ENCODE results near the gene LIMK1. TPM values are rescaled to one million over a fixed set of nuclear protein-coding genes. Genes with fewer than 3 reads are reported as not detected.

The LIMK1 gene
- total and polyA plus RNA-seq, 2 of the 4 experiments (the other 2 are of a cell fraction), result 25.8 to 48.0 TPM

DNA sequence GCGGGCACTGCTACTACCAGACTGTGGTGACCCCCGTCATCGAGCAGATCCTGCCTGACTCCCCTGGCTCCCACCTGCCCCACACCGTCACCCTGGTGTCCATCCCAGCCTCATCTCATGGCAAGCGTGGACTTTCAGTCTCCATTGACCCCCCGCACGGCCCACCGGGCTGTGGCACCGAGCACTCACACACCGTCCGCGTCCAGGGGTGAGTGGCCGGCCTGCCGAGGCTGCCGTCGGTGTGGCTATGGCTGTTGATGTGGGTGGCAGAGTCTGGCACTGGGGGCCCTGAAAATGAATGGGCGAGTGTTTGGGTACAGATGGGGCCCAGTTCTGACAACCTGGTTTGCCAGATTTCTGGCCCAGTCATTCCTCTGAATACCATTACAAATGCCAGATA lies 15.4 kb downstream of the LIMK1 start:
- intact Hi-C loops (cut with micrococcal nuclease), result no loop called here
- Histone ChIP-seq H3K27me3 (ENCODE audit: control insufficient read depth, insufficient read depth, low read length) (no peaks in the 10 kb centered on the region), H3K4me1 (ENCODE audit: control insufficient read depth, insufficient read depth, low read length) (peaks cover 8% of the 10 kb centered on the region), H2BK15ac (ENCODE audit: low read depth, low read length) (peak overlapping the region; percentile 62; the same call in 2 of the 3 replicates), H3K9ac (ENCODE audit: low read depth, low read length) (no peak overlapping the region), H3K9me1 (ENCODE audit: insufficient read depth, low read length) (peaks cover 3% of the 10 kb centered on the region; the same call in 1 of the 2 replicates), H3K56ac (ENCODE audit: extremely low read depth, insufficient read depth, low read length) (no peak overlapping the region), H3K4me2 (ENCODE audit: low read depth, low read length) (no peak overlapping the region), H3K36me3 (ENCODE audit: control insufficient read depth, insufficient read depth, low read length) (peaks cover 34% of the 10 kb centered on the region), H2BK20ac (ENCODE audit: low read depth, low read length) (peak overlapping the region; percentile 60; the same call in 1 of the 2 replicates), H2AFZ (replicated peaks; ENCODE audit: low read length, poor library complexity) (peak overlapping the region; percentile 23), H3K4me3 (ENCODE audit: insufficient read depth, low read depth, low read length) (no peak overlapping the region), H4K91ac (ENCODE audit: insufficient read depth, low read depth, low read length) (peak overlapping the region; percentile 36; the same call in 1 of the 2 replicates), H3K14ac (replicated peaks; ENCODE audit: low read depth, low read length) (0 out of 2 replicates have a peak overlapping the region, but pooled peaks have one; percentile 71), H2BK5ac (ENCODE audit: low read depth, low read length, poor library complexity, severe bottlenecking) (peak overlapping the region; percentile 65), H4K8ac (ENCODE audit: low read depth in 2 of 2, low read length in 2 of 2) (peak overlapping the region in 1 of 2 experiments; percentile 46; a peak in 2 of 4 replicates), H3K18ac (ENCODE audit: low read depth, low read length) (no peak overlapping the region), H2AK9ac (replicated peaks; ENCODE audit: low read depth, low read length, poor library complexity) (peak overlapping the region; percentile 72), H2BK120ac (ENCODE audit: low read depth, low read length) (peak overlapping the region; percentile 71), H3K23ac (ENCODE audit: low read depth, low read length) (no peak overlapping the region), H2AK5ac (ENCODE audit: low read depth, low read length) (peak overlapping the region; percentile 81; the same call in 1 of the 2 replicates), H4K5ac (ENCODE audit: low read depth, low read length) (0 out of 2 replicates have a peak overlapping the region, but pooled peaks have one; percentile 16), H3K4ac (ENCODE audit: low read depth, low read length) (peak overlapping the region; percentile 88), H3K27ac (ENCODE audit: insufficient read depth, low read length) (peak overlapping the region; percentile 72; the same call in 1 of the 2 replicates), H4K20me1 (ENCODE audit: insufficient read depth, low read length) (peaks cover 3% of the 10 kb centered on the region; the same call in 1 of the 2 replicates), H3K79me1 (ENCODE audit: low read depth in 1 of 2, low read length in 2 of 2) (peaks cover 18 to 66% of the 10 kb centered on the region in 2 experiments), H3K9me3 (ENCODE audit: control insufficient read depth, insufficient read depth, low read length) (peaks cover 9% of the 10 kb centered on the region)
- no TSS peak for BruUV-seq (replicated peaks)
- WGBS, 2 experiments (ENCODE audit: extremely low coverage in 2 of 2, insufficient read length in 1 of 2), result no CpG with 5 or more reads among the region's 17 CpGs
- dilution Hi-C loops (cut with HindIII; ENCODE audit: low sequenced_read_pairs, unreplicated experiment), result no loop called here
- POLR2A ChIA-PET (ENCODE audit: unreplicated experiment), result interaction anchor here (0.6 to 1.1 kb wide), 2 partner anchors 75 to 151 kb away, joined by 3 to 4 read pairs; partner anchors contain the start of gene EIF4H
- no peak for TF ChIP-seq POLR2A (IDR thresholded peaks at IDR 0.05; ENCODE audit: low read depth, low read length)
- TF ChIP-seq RAD21 (IDR thresholded peaks at IDR 0.05; ENCODE audit: low read length), result no peak
- no peak for TF ChIP-seq RFX5 (IDR thresholded peaks at IDR 0.05; ENCODE audit: low read depth, low read length)
- TF ChIP-seq, protein P1, sequence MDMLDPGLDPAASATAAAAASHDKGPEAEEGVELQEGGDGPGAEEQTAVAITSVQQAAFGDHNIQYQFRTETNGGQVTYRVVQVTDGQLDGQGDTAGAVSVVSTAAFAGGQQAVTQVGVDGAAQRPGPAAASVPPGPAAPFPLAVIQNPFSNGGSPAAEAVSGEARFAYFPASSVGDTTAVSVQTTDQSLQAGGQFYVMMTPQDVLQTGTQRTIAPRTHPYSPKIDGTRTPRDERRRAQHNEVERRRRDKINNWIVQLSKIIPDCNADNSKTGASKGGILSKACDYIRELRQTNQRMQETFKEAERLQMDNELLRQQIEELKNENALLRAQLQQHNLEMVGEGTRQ (IDR thresholded peaks at IDR 0.05; ENCODE audit: low read depth, low read length), result no peak
- TF ChIP-seq FOS (IDR thresholded peaks at IDR 0.05; ENCODE audit: low read depth, low read length), result no peak
- no peak for TF ChIP-seq CEBPB (IDR thresholded peaks at IDR 0.05; ENCODE audit: low read depth, low read length)
- no peak for TF ChIP-seq MAFK (IDR thresholded peaks at IDR 0.05; ENCODE audit: low read depth, low read length)
- TF ChIP-seq, protein P2, sequence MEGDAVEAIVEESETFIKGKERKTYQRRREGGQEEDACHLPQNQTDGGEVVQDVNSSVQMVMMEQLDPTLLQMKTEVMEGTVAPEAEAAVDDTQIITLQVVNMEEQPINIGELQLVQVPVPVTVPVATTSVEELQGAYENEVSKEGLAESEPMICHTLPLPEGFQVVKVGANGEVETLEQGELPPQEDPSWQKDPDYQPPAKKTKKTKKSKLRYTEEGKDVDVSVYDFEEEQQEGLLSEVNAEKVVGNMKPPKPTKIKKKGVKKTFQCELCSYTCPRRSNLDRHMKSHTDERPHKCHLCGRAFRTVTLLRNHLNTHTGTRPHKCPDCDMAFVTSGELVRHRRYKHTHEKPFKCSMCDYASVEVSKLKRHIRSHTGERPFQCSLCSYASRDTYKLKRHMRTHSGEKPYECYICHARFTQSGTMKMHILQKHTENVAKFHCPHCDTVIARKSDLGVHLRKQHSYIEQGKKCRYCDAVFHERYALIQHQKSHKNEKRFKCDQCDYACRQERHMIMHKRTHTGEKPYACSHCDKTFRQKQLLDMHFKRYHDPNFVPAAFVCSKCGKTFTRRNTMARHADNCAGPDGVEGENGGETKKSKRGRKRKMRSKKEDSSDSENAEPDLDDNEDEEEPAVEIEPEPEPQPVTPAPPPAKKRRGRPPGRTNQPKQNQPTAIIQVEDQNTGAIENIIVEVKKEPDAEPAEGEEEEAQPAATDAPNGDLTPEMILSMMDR (conservative IDR thresholded peaks at IDR 0.05; ENCODE audit: low read depth, low read length), result no peak
- no peak for TF ChIP-seq RCOR1 (IDR thresholded peaks at IDR 0.05; ENCODE audit: insufficient replicate concordance, low read length)
- no peak for TF ChIP-seq MXI1 (IDR thresholded peaks at IDR 0.05; ENCODE audit: borderline replicate concordance, low read depth, low read length)
- TF ChIP-seq NFE2L2 (IDR thresholded peaks at IDR 0.05; ENCODE audit: low read depth, low read length), result no peak
- TF ChIP-seq, protein P3, sequence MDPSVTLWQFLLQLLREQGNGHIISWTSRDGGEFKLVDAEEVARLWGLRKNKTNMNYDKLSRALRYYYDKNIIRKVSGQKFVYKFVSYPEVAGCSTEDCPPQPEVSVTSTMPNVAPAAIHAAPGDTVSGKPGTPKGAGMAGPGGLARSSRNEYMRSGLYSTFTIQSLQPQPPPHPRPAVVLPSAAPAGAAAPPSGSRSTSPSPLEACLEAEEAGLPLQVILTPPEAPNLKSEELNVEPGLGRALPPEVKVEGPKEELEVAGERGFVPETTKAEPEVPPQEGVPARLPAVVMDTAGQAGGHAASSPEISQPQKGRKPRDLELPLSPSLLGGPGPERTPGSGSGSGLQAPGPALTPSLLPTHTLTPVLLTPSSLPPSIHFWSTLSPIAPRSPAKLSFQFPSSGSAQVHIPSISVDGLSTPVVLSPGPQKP (IDR thresholded peaks at IDR 0.05; ENCODE audit: borderline replicate concordance, low read depth, low read length), result no peak
- no peak for TF ChIP-seq MAZ (IDR thresholded peaks at IDR 0.05; ENCODE audit: borderline replicate concordance, low read depth, low read length)
- no peak for TF ChIP-seq SMC3 (IDR thresholded peaks at IDR 0.05; ENCODE audit: low read depth, low read length)
- TF ChIP-seq BHLHE40 (IDR thresholded peaks at IDR 0.05; ENCODE audit: low read depth, low read length), result no peak
- TF ChIP-seq CHD1 (IDR thresholded peaks at IDR 0.05; ENCODE audit: low read depth, low read length), result no peak
- CTCF ChIA-PET, result interaction anchor here (0.6 kb wide), 1 partner anchor 15 kb away, joined by 5 read pairs; no protein-coding TSS in a partner anchor
- ATAC-seq (ENCODE audit: low read depth) (no peak), DNase-seq (no peak)
- in situ Hi-C loops (cut with MboI; ENCODE audit: low sequenced_read_pairs), result no loop called here

Measured in IMR-90 (cell line).